Loucy (cell line): ENCODE results near the gene CLEC9A.

ENCODE experiments used
- H2AFZ ChIP-seq: fragments of 200-600 bp; sonication (generic); 2 replicates; pipeline ENCODE4 v1.6.0; 2016; ENCODE audit warnings: antibody characterized with exemption, mild to moderate bottlenecking, low read length, moderate library complexity
- H3F3A ChIP-seq: fragments of 200-600 bp; 2 replicates; pipeline ENCODE4 v1.6.0; 2016; ENCODE audit warnings: antibody characterized with exemption, low read depth, mild to moderate bottlenecking
- H3K27me3 ChIP-seq: fragments of 200-600 bp; sonication (generic); 2 replicates; pipeline ENCODE4 v1.6.1; 2014; ENCODE audit warnings: low read length, mild to moderate bottlenecking; ENCODE audit not compliant: insufficient read depth, poor library complexity, severe bottlenecking
- H3K36me3 ChIP-seq: fragments of 200-600 bp; sonication (generic); 2 replicates; pipeline ENCODE4 v1.6.1; 2016; ENCODE audit warnings: low read length; ENCODE audit not compliant: insufficient read depth
- H3K4me1 ChIP-seq: fragments of 200-600 bp; sonication (generic); 2 replicates; pipeline ENCODE4 v1.5.1; 2014; ENCODE audit warnings: low read length, mild to moderate bottlenecking; ENCODE audit not compliant: insufficient read depth, poor library complexity, severe bottlenecking
- H3K4me2 ChIP-seq: fragments of 200-600 bp; sonication (generic); 2 replicates; pipeline ENCODE4 v1.6.0; 2014; ENCODE audit warnings: antibody characterized with exemption, low read length, low read depth, mild to moderate bottlenecking; ENCODE audit not compliant: poor library complexity, severe bottlenecking
- H3K4me3 ChIP-seq: fragments of 200-600 bp; sonication (generic); 2 replicates; pipeline ENCODE4 v1.5.1; 2014; ENCODE audit warnings: low read length, mild to moderate bottlenecking, mixed read lengths; ENCODE audit not compliant: poor library complexity, severe bottlenecking
- H3K79me2 ChIP-seq: fragments of 200-600 bp; sonication (generic); 2 replicates; pipeline ENCODE4 v1.6.1; 2014; ENCODE audit warnings: low read length; ENCODE audit not compliant: insufficient read depth
- H3K9ac ChIP-seq: fragments of 200-600 bp; sonication (generic); 2 replicates; pipeline ENCODE4 v1.6.0; 2014; ENCODE audit warnings: mild to moderate bottlenecking, low read depth, low read length, moderate library complexity; ENCODE audit not compliant: poor library complexity, severe bottlenecking
- H3K9me2 ChIP-seq: fragments of 200-600 bp; sonication (generic); replicated peaks from 2 replicates; pipeline ENCODE4 v1.6.1; 2016; ENCODE audit warnings: low read depth, low read length, mixed read lengths
- H3K9me3 ChIP-seq: fragments of 200-600 bp; sonication (generic); 2 replicates; pipeline ENCODE4 v1.6.1; 2014; ENCODE audit warnings: mild to moderate bottlenecking, antibody characterized with exemption, low read length, low read depth; ENCODE audit not compliant: insufficient read depth
- H4K20me1 ChIP-seq: fragments of 200-600 bp; sonication (generic); 2 replicates; pipeline ENCODE4 v1.6.0; 2014; ENCODE audit warnings: antibody characterized with exemption, low read length, mild to moderate bottlenecking; ENCODE audit not compliant: insufficient read depth, poor library complexity, severe bottlenecking
- EZH2phosphoT487 ChIP-seq: fragments of 200-600 bp; IDR thresholded peaks from 2 replicates; pipeline ENCODE4 v1.6.1; 2018; ENCODE audit warnings: antibody characterized with exemption, mild to moderate bottlenecking, moderate library complexity, borderline replicate concordance
- TF ChIP-seq, protein P1 (sequence below): fragments of 200-600 bp; sonication (generic); conservative IDR thresholded peaks from 2 replicates; pipeline ENCODE4 v1.5.1; 2014; ENCODE audit warnings: mild to moderate bottlenecking, antibody characterized with exemption, low read length

The CLEC9A gene

DNA sequence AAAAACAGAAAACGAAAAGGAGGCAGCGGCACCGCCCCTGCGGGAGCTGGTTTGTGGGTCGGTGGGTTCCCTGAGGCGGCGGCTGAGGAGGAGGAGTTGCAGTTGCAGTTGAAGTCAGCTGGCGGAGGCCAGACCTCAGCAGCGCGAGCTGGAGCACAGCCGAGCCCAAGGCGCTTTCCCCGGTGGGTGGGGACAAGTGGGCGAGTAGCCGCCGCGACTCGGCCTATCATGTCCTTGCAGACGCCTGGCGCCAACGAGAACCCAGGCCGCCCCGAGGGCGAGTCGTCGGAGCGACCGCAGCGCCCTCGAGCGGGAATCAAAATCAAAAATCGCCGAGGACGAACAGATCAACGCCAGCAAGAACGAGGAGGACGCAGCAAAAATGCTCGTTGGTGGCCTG, 81.0 kb downstream of the CLEC9A start:
- Histone ChIP-seq H4K20me1 (no peaks in the 10 kb centered on the region), H2AFZ (no peak overlapping the region), H3K4me1 (no peaks in the 10 kb centered on the region), H3K9me3 (no peaks in the 10 kb centered on the region), H3K9ac (no peak overlapping the region), H3K4me3 (no peak overlapping the region), H3K27me3 (no peaks in the 10 kb centered on the region), H3K4me2 (no peak overlapping the region), H3K9me2 (no peaks in the 10 kb centered on the region), H3F3A (no peaks in the 10 kb centered on the region), H3K79me2 (no peaks in the 10 kb centered on the region), H3K36me3 (no peaks in the 10 kb centered on the region)
- TF ChIP-seq, protein P1, sequence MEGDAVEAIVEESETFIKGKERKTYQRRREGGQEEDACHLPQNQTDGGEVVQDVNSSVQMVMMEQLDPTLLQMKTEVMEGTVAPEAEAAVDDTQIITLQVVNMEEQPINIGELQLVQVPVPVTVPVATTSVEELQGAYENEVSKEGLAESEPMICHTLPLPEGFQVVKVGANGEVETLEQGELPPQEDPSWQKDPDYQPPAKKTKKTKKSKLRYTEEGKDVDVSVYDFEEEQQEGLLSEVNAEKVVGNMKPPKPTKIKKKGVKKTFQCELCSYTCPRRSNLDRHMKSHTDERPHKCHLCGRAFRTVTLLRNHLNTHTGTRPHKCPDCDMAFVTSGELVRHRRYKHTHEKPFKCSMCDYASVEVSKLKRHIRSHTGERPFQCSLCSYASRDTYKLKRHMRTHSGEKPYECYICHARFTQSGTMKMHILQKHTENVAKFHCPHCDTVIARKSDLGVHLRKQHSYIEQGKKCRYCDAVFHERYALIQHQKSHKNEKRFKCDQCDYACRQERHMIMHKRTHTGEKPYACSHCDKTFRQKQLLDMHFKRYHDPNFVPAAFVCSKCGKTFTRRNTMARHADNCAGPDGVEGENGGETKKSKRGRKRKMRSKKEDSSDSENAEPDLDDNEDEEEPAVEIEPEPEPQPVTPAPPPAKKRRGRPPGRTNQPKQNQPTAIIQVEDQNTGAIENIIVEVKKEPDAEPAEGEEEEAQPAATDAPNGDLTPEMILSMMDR = no peak
- no peak for TF ChIP-seq EZH2phosphoT487

DNA sequence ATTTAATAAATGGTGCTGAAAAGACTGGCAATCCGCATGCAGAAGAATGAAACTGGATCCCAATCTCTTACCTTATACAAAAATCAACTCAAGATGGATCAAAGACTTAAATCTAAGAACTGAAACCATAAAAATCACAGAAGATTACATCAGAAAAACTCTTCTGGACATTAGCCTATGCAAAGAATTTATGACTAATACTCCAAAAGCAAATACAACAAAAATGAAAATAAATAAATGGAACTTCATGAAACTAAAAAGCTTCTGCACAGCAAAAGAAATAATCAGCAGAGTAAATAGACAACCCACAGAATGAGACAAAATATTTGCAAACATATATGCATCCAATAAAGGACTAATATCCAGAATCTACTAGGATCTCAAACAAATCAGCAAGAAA, 82.6 kb downstream of the CLEC9A start:
- Histone ChIP-seq H3K79me2 (no peaks in the 10 kb centered on the region), H3K4me1 (no peaks in the 10 kb centered on the region), H3K36me3 (no peaks in the 10 kb centered on the region), H3K4me3 (no peak overlapping the region), H3F3A (no peaks in the 10 kb centered on the region), H3K9me3 (no peaks in the 10 kb centered on the region), H3K4me2 (no peak overlapping the region), H3K27me3 (no peaks in the 10 kb centered on the region), H2AFZ (no peak overlapping the region), H4K20me1 (no peaks in the 10 kb centered on the region), H3K9me2 (no peaks in the 10 kb centered on the region), H3K9ac (no peak overlapping the region)
- no peak for TF ChIP-seq EZH2phosphoT487
- TF ChIP-seq, protein P1 = no peak

DNA sequence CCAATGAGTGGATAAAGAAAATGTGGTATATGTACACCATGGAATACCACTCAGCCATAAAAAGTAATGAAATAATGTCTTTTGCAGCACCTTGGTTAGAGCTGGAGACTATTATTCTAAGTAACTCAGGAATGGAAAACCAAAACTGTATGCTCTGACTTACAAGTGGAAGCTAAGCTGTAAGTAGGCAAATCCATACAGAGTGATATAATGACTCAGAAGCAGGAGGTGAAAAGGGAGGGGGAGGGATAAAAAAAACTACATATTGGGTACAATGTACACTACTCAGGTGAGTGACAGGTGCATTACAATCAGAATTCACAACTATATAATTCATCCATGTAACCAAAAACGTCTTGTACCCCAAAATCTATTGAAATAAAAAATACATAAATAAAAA, 83.4 kb downstream of the CLEC9A start:
- Histone ChIP-seq H4K20me1 (no peaks in the 10 kb centered on the region), H3K9me2 (no peaks in the 10 kb centered on the region), H3K79me2 (no peaks in the 10 kb centered on the region), H3K36me3 (no peaks in the 10 kb centered on the region), H3K4me1 (no peaks in the 10 kb centered on the region), H3F3A (no peaks in the 10 kb centered on the region), H3K4me2 (no peak overlapping the region), H3K27me3 (no peaks in the 10 kb centered on the region), H3K9ac (no peak overlapping the region), H3K4me3 (no peak overlapping the region), H3K9me3 (no peaks in the 10 kb centered on the region), H2AFZ (no peak overlapping the region)
- no peak for TF ChIP-seq EZH2phosphoT487
- TF ChIP-seq, protein P1 = no peak
